ENCODE data around the gene SERPINA1. TPM values are rescaled to one million over a fixed set of nuclear protein-coding genes. Genes with fewer than 3 reads are reported as not detected.
"Not testable (repeated sequence)": the region's sequence is repeated elsewhere in the genome, so short reads cannot be mapped to it uniquely, and the experiment has no call there.

Gene SERPINA1
- total RNA-seq, 4 donors from 2014 or later, result 2.8 to 92.4 (median 13.2) TPM

- DNase-seq (ENCODE audit: low spot score), result no peak
- ATAC-seq (ENCODE audit: low FRiP score), result no peak
These were observed 12.8 kb downstream of the SERPINA1 start for GRCh38 chr14:94375552-94376107.

GRCh38 chr14:94374749-94375260, 13.6 kb downstream of the SERPINA1 start:
- ATAC-seq (ENCODE audit: low FRiP score), result no peak
- no peak for DNase-seq (ENCODE audit: low spot score)
- no peak for TF ChIP-seq CTCF (IDR thresholded peaks at IDR 0.05)

More at GRCh38 chr14:94375552-94376107, 12.8 kb downstream of the SERPINA1 start:
- no peak for TF ChIP-seq CTCF (IDR thresholded peaks at IDR 0.05)

- no peak for TF ChIP-seq CTCF (IDR thresholded peaks at IDR 0.05)
- no peak for ATAC-seq (ENCODE audit: low FRiP score)
- no peak for DNase-seq (ENCODE audit: low spot score)
These were observed 14.3 kb downstream of the SERPINA1 start for GRCh38 chr14:94374116-94374515.

GRCh38 chr14:94373708-94374107, 14.7 kb downstream of the SERPINA1 start:
- ATAC-seq (ENCODE audit: low FRiP score), result peak; percentile 90
- DNase-seq (ENCODE audit: low spot score), result no peak
- TF ChIP-seq CTCF (IDR thresholded peaks at IDR 0.05), result no peak

GRCh38 chr14:94372021-94372605, 16.3 kb downstream of the SERPINA1 start:
- DNase-seq (ENCODE audit: low spot score), result no peak
- no peak for ATAC-seq (ENCODE audit: low FRiP score)

GRCh38 chr14:94370524-94370910, 17.9 kb downstream of the SERPINA1 start:
- no peak for ATAC-seq (ENCODE audit: low FRiP score)
- DNase-seq (ENCODE audit: low spot score), result no peak
- TF ChIP-seq CTCF (IDR thresholded peaks at IDR 0.05), result no peak

More at GRCh38 chr14:94372021-94372605, 16.3 kb downstream of the SERPINA1 start:
- TF ChIP-seq CTCF (IDR thresholded peaks at IDR 0.05), result no peak

GRCh38 chr14:94369766-94370523, 18.5 kb downstream of the SERPINA1 start:
- not testable (repeated sequence) for DNase-seq (ENCODE audit: low spot score); ATAC-seq (ENCODE audit: low FRiP score)

Measured in omental fat pad (tissue), 4 donors.